Activated CD8-positive, alpha-beta T cell treated with anti-CD3 and anti-CD28 coated beads for 36 hours (primary cell): Measurements from ENCODE around the gene RILP. TPM values are rescaled to one million over a fixed set of nuclear protein-coding genes. Genes with fewer than 3 reads are reported as not detected.
"Not testable (repeated sequence)": the region's sequence is repeated elsewhere in the genome, so short reads cannot be mapped to it uniquely, and the experiment has no call there.

Source experiments
- ATAC-seq: fragments of 200-7000 bp; cut with Tn5 transposase; one replicate; pipeline ENCODE4 v1.10.0; 2021; ENCODE audit warnings: mild to moderate bottlenecking, moderate library complexity
- CTCF ChIA-PET: fragments of 350-600 bp; sonication (Branson Sonifier 250); formaldehyde crosslinking; loops from one replicate; lab custom pipeline; 2021; ENCODE audit warnings: antibody characterized with exemption; lab: Charles Lee
- POLR2A ChIA-PET: fragments of 350-600 bp; sonication (Branson Sonifier 250); formaldehyde crosslinking; loops from one replicate; lab custom pipeline; 2021; ENCODE audit warnings: antibody characterized with exemption; lab: Charles Lee
- DNase-seq: peaks from one replicate; pipeline ENCODE4 v3.0.0-alpha.2; 2020
- H3K27ac Mint-ChIP-seq: one replicate; pipeline ENCODE4 v1.8.0; 2021; ENCODE audit warnings: mild to moderate bottlenecking, mixed read lengths
- H3K27me3 Mint-ChIP-seq: one replicate; pipeline ENCODE4 v1.8.0; 2021; ENCODE audit warnings: mixed read lengths
- H3K36me3 Mint-ChIP-seq: one replicate; pipeline ENCODE4 v1.8.0; 2021; ENCODE audit warnings: low read depth, mixed read lengths
- H3K4me1 Mint-ChIP-seq: one replicate; pipeline ENCODE4 v1.8.0; 2021; ENCODE audit warnings: low read depth, mixed read lengths
- H3K4me3 Mint-ChIP-seq: one replicate; pipeline ENCODE4 v1.8.0; 2021; ENCODE audit warnings: mild to moderate bottlenecking, moderate library complexity, mixed read lengths
- H3K9me3 Mint-ChIP-seq: one replicate; pipeline ENCODE4 v1.8.0; 2021; ENCODE audit warnings: mixed read lengths
- intact Hi-C: fragments of 100-400 bp; cut with micrococcal nuclease; formaldehyde crosslinking; loops from one replicate; pipeline ENCODE4 v1.10.0; 2022
- total RNA-seq, 2 experiments: library from RNA; stranded (reverse); gene quantifications; one replicate each; pipeline ENCODE4 v1.2.3, GENCODE V29; 2021
- TF ChIP-seq, protein P1 (sequence below): fragments of 200-600 bp; IDR thresholded peaks from one replicate; pipeline ENCODE4 v1.8.0; 2022; ENCODE audit warnings: antibody characterized with exemption, mild to moderate bottlenecking

RILP gene
- total RNA-seq, 2 experiments from 2014 or later, result 5.3 to 6.1 TPM

DNA sequence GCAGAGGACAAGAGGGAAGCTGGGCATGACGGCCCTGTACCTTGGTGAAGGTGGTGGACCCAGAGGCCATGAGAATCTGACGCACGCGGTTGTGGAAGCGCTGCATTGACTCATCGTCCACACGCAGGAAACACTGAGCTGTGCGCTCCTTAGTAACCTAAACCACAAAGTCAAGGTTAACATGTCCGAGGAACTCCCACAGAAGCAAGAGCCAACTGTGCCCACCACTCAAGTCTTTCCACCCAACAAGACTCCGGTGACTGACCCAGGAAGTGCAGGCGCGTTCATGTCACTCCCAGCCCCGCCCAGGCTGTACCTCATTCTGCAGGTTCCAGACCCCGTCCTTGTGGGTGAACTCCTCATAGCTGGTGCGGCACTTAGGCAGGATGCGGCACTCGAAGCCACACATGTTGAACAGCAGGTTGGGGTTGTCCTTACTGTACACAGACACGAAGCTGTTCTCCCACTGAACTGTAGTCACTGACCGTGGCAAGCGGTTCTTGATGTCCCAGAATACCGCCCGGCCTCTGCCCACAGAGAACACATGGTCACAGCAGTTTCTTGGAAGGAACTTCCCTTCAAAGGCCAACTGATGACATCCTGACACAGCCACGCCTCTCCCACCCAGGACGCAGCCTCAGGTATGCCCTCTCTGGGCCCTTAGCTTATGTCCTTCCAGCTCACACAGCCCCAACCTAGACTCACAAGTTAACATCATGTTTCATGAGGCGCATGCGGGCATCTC is 23.5 kb upstream of the RILP start:
- TF ChIP-seq, protein P1, sequence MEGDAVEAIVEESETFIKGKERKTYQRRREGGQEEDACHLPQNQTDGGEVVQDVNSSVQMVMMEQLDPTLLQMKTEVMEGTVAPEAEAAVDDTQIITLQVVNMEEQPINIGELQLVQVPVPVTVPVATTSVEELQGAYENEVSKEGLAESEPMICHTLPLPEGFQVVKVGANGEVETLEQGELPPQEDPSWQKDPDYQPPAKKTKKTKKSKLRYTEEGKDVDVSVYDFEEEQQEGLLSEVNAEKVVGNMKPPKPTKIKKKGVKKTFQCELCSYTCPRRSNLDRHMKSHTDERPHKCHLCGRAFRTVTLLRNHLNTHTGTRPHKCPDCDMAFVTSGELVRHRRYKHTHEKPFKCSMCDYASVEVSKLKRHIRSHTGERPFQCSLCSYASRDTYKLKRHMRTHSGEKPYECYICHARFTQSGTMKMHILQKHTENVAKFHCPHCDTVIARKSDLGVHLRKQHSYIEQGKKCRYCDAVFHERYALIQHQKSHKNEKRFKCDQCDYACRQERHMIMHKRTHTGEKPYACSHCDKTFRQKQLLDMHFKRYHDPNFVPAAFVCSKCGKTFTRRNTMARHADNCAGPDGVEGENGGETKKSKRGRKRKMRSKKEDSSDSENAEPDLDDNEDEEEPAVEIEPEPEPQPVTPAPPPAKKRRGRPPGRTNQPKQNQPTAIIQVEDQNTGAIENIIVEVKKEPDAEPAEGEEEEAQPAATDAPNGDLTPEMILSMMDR, result no peak
- H3K9me3 Mint-ChIP-seq, result no peaks in the 10 kb centered on the region
- intact Hi-C loops, result no loop called here
- ChIA-PET CTCF (interaction anchor here (0.6 to 1.6 kb wide), 3 partner anchors 14 to 24 kb away, joined by 3 read pairs; partner anchors contain the start of gene RILP), POLR2A (interaction anchor here (0.8 to 1.4 kb wide), 3 partner anchors 8 to 13 kb away, joined by 3 to 5 read pairs (median 3); no protein-coding TSS in a partner anchor)
- peaks cover 16% of the 10 kb centered on the region for H3K4me1 Mint-ChIP-seq
- no peak overlapping the region for H3K4me3 Mint-ChIP-seq
- peaks cover 73% of the 10 kb centered on the region for H3K36me3 Mint-ChIP-seq
- H3K27ac Mint-ChIP-seq, result peak overlapping the region; percentile 39
- no peak for DNase-seq
- peak; percentile 26 for ATAC-seq
- no peaks in the 10 kb centered on the region for H3K27me3 Mint-ChIP-seq

DNA sequence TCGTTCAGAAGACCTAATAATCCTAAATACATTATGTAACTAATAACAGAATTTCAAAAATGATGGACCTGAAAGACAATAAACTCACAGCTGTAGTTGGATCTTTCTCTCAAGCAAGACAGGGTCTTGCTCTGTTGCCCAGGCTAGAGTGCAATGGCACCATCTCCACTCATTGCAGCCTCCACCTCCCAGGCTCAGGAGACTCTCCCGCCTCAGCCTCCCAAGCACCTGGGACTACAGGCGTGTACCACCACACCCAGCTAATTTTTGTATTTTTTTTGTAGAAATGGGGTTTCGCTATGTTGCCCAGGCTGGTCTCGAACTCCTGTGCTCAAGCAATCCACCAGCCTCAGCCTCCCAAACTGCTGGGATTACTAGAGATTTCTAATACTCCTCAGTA is 14.3 kb upstream of the RILP start:
- CTCF ChIA-PET, result interaction anchor here (1.2 kb wide), 1 partner anchor 20 kb away, joined by 4 read pairs; no protein-coding TSS in a partner anchor
- H3K4me1 Mint-ChIP-seq, intact Hi-C loops, H3K27me3 Mint-ChIP-seq, H3K27ac Mint-ChIP-seq, DNase-seq, ATAC-seq, H3K9me3 Mint-ChIP-seq, H3K4me3 Mint-ChIP-seq: not testable (repeated sequence)
- peaks cover 52% of the 10 kb centered on the region for H3K36me3 Mint-ChIP-seq
- POLR2A ChIA-PET, result interaction anchor here (1.2 to 2.7 kb wide), 3 partner anchors 12 to 17 kb away, joined by 3 to 8 read pairs (median 4); partner anchors contain the start of gene RILP

DNA sequence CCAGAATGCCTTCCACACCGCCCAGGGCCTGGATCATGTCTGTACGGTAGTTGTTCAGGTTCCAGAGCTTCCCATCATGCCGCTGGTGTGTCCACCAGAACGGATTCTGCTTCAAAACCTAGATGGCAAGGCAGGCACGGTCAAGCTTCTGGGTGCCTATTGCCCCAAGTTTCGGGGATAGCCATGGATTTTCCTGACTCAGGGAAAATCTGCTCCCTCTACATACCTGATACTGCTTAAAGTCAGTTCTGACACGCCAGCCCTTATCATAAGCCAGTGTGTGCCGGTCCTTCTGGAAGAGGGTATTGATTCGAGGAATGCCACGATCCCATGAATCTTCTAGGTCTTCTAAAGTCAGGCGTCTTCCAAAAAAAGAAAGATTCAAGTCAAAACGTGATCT is 11.4 kb upstream of the RILP start:
- H3K4me1 Mint-ChIP-seq, result no peaks in the 10 kb centered on the region
- peaks cover 63% of the 10 kb centered on the region for H3K36me3 Mint-ChIP-seq
- ChIA-PET CTCF (interaction anchor here (1.0 to 2.6 kb wide), 3 partner anchors 8 to 12 kb away, joined by 3 to 13 read pairs (median 12); partner anchors contain the start of gene RILP), POLR2A (interaction anchor here (0.9 to 1.4 kb wide), 7 partner anchors 8 to 56 kb away, joined by 3 to 6 read pairs (median 3); partner anchors contain the start of gene RILP)
- DNase-seq (no peak), ATAC-seq (no peak)
- intact Hi-C loops, result no loop called here
- H3K4me3 Mint-ChIP-seq, result no peak overlapping the region
- no peaks in the 10 kb centered on the region for H3K27me3 Mint-ChIP-seq
- H3K27ac Mint-ChIP-seq, result no peak overlapping the region
- TF ChIP-seq, protein P1, result no peak
- no peaks in the 10 kb centered on the region for H3K9me3 Mint-ChIP-seq

DNA sequence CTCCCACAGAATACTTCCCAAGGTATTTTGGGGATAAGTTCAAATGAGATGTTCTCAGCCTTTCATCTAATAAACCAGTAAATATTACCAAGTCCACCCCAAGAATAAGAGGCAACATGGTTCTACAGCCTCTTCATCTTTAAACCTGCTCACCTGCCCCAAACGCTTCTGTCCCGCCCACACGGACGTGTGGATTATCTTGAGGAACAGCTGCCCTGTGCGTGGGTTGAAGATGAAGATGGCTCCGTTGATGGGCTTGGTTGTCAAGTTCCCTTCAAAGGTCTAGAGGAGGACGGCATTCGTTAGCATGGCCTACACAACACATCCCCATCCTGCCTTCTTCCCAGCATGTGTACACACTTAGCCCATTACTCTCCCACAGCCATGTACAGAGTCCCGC is 8.4 kb upstream of the RILP start:
- CTCF ChIA-PET, result interaction anchor here (0.8 to 1.5 kb wide), 4 partner anchors 11 to 125 kb away, joined by 3 to 9 read pairs (median 3); no protein-coding TSS in a partner anchor
- no peak for ATAC-seq
- Mint-ChIP-seq H3K9me3 (no peaks in the 10 kb centered on the region), H3K27me3 (no peaks in the 10 kb centered on the region), H3K36me3 (peaks cover 70% of the 10 kb centered on the region), H3K27ac (no peak overlapping the region), H3K4me1 (no peaks in the 10 kb centered on the region), H3K4me3 (no peak overlapping the region)
- TF ChIP-seq, protein P1, result no peak
- no peak for DNase-seq
- intact Hi-C loops, result no loop called here
- POLR2A ChIA-PET, result interaction anchor here (0.6 to 1.0 kb wide), 2 partner anchors 24 to 26 kb away, joined by 3 to 5 read pairs; partner anchors contain the start of gene PRPF8

DNA sequence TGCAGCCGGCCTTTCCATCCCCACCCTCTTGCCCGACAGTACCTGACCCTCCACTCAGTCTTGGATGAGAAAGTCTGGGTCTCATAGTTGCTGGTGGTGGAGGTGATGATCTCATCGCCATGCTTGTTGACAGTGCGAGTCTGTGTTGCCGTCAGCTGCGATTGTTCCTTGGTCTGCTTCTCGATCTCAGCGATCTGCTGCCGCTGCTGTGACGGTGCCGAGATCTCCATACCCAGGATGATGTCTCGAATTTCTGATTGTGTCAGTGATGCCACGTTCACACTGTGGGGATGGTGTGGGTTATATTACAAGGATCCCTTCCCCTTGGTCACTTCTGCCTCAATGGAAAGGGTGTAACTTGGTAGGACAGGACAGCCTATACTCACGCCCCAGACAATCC is 4.1 kb upstream of the RILP start:
- H3K4me1 Mint-ChIP-seq, result peaks cover 12% of the 10 kb centered on the region
- no peak overlapping the region for H3K4me3 Mint-ChIP-seq
- DNase-seq, result no peak
- ChIA-PET POLR2A (interaction anchor here (1.8 kb wide), 1 partner anchor 13 kb away, joined by 5 read pairs; no protein-coding TSS in a partner anchor), CTCF (no interaction called here)
- TF ChIP-seq, protein P1, result no peak
- H3K36me3 Mint-ChIP-seq, result peaks cover 57% of the 10 kb centered on the region
- H3K27me3 Mint-ChIP-seq, result no peaks in the 10 kb centered on the region
- no peaks in the 10 kb centered on the region for H3K9me3 Mint-ChIP-seq
- no peak overlapping the region for H3K27ac Mint-ChIP-seq
- ATAC-seq, result no peak
- intact Hi-C loops, result no loop called here

DNA sequence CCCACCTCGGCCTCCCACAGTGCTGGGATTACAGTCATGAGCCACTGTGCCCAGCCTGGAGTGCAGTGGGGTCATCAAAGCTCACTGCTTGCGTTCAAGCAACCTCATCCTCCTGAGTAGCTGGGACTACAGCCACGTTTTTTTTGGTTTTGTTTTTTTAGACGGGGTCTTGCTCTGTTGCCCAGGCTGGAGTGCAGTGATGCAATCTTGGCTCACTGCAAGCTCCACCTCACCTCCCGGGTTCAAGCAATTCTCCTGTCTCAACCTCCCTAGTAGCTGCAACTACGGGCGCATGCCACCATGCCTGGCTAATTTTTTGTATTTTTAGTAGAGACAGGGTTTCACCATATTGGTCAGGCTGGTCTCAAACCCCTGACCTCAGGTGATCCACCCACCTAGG is 3.1 kb upstream of the RILP start:
- ChIA-PET POLR2A (interaction anchor here (1.3 to 2.1 kb wide), 3 partner anchors 12 to 16 kb away, joined by 3 to 9 read pairs (median 5); no protein-coding TSS in a partner anchor), CTCF (interaction anchor here (1.5 to 2.5 kb wide), 3 partner anchors 14 to 68 kb away, joined by 5 to 8 read pairs (median 8); no protein-coding TSS in a partner anchor)
- ATAC-seq, DNase-seq, H3K27ac Mint-ChIP-seq, H3K9me3 Mint-ChIP-seq, H3K4me3 Mint-ChIP-seq, intact Hi-C loops, H3K27me3 Mint-ChIP-seq: not testable (repeated sequence)
- H3K4me1 Mint-ChIP-seq, result peaks cover 12% of the 10 kb centered on the region
- peaks cover 48% of the 10 kb centered on the region for H3K36me3 Mint-ChIP-seq
